NCI-H748 (cell line): ENCODE measurements around the gene CELSR1.
A peak's percentile ranks its signal among the peaks of the same experiment; 100 is the strongest.

Experiments
- DNase-seq: peaks from one replicate; lab custom pipeline; 2025; ENCODE audit not compliant: unreplicated experiment; lab: John Stamatoyannopoulos, UW

The CELSR1 gene

DNA sequence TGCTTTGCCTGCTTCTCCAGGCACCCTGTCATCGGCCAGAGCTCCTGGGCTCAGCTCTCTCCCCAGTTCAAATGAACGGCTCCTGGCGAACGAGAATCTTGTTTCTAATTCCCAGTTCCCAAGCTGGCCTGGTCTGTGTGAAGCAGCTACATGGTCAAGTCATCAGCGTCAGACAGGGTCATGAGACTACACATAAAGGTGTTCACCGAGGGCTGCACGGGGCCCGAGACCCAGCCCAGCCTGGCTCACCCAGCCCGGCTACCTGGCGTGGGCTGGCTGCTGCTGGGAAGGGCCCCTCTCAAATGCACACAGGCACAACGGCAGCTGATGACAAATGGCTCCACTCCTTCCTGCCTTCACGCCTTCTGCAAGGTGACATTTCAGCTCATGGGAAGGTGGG lies 14.6 kb upstream of the CELSR1 start:
- no peak for DNase-seq

DNA sequence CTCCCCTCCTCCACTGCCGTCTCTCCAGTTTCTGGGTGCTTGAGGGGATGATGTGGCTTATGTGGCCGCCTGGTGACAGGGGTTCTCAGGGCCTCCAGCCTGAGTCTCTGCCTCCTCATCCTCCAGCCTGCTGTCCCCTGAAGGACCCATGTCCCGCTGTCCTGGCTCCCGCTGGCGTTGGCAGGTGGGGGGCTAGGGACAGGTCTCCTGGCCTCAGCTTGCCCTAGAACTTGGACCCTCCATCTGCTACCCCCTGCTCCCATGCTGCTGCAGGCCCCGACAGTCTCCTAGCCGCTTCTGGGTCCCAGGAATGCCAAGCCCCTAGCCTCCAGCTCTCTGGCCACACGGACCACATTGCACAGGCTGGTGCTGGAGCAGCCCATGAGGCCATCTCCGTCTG lies 13.9 kb upstream of the CELSR1 start:
- DNase-seq: no peak

DNA sequence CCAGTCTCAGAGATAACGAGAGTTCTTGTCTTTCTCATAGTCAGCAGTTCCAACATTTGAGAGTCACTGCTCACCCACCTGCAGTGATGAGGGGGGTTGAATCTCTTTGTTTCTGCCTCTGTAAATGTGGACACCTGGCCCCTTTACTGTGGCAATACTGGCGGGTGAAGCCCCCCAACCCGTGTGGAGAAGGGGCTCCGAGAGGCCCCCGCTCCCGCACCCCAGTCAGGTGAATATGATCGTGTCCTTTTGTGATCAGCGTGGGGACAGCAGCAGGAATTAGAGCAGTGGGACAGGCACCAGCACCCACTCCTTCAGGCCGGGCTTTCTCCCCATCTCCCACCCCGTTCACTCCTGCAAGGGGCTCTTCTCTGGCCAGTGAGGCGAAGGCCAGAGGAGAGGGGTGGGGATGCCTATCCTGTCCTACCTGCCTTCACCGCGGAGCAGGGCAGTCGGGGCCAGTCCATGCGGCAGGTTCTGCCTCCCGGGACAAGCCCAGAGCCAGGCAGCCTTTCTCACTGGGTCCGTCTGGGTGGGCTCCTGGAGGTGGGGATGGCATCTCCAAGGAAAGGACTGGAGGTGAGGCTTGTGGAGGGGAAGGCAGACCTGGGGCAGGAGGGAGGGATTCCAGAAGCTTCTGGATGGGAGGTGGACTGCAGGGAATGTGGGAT lies 12.7 kb upstream of the CELSR1 start:
- no peak for DNase-seq

DNA sequence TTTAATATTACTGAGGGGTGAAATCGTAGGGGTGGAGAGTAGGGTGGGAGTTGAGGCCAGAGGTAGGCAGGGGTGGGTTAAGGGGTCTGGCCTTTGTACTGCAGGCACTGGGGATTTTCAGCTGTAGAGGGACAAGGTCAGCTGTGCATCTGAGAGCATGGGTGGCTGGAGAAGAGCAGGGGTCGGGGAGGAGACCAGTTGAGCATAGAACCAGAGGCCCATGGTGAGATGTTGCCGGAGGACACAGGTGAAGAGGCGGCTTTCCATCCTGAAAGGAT lies 12.1 kb upstream of the CELSR1 start:
- no peak for DNase-seq

DNA sequence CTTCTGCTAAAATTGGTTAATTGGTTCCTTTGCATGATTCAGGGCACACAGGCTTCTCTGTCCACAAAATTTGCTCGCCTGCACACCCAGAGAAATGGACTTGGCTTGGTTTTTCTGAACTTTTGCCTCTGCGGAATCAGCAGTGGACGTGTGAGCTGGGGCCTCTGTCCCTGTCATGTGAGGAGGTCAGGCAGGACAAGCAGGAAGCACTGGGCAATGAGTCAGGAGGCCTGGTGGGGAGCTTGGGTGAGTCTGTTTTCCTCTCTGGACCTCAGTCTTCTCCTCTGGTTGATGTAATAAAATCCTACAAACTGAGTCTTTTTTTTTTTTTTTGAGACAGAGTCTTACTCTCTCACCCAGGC lies 10.4 kb upstream of the CELSR1 start:
- no peak for DNase-seq

- DNase-seq: no peak
These were observed 9.9 kb upstream of the CELSR1 start for GRCh38 chr22:46547179-46547882.

DNA sequence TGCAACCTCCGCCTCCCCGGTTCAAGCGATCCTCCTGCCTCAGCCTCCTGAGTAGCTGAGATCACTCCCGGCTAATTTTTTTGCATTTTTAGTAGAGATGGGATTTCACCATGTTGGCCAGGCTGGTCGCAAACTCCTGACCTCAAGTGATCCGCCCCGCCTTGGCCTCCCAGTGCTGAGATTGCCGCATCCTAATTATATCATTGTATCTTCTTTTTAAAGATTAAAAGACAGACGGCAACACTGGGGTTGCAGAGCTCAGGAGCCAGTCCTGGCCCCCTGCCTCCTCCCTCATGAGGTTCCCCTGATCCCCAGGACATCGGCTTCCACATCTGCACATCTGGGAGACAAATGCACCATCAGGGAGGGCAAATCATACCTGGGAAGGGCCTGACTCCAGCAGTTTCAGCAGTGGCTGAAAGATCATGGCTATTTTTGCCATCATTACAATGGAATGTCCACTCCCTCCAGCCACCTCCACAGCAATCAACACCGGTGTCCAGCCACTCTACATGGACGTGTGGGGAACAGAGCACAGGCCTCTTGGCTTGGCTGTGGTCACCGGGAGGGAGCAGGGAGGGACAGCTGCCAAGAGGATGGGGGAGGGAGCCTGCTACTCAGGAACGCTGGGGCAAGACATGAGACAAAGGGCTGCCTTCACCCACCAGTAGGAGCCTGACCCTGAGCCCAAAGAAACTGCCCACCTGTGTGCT lies 9.2 kb upstream of the CELSR1 start:
- DNase-seq: no peak

GRCh38 chr22:46545086-46545792 lies 7.8 kb upstream of the CELSR1 start:
- no peak for DNase-seq

GRCh38 chr22:46542011-46542985 lies 4.9 kb upstream of the CELSR1 start:
- peak; percentile 77 for DNase-seq

DNA sequence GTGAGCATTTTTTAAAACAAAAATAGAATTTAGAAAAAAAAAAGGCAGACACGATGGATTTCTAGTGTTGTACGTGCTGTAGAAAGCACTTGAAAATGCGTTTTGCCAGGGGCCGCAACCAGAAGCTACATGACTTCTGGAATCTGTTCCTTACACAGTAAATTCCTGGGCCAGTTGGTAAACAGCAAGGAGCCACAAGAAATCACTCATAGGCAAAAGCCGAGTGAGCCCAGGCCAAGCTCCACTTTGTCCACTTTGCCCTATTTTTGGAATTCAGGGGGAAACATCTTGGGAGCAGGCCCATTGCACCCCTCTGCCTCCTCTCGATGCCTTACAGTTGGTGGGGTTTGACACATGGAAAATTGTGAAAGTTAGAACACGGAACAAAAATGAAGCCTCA lies 4.1 kb upstream of the CELSR1 start:
- DNase-seq: no peak

DNA sequence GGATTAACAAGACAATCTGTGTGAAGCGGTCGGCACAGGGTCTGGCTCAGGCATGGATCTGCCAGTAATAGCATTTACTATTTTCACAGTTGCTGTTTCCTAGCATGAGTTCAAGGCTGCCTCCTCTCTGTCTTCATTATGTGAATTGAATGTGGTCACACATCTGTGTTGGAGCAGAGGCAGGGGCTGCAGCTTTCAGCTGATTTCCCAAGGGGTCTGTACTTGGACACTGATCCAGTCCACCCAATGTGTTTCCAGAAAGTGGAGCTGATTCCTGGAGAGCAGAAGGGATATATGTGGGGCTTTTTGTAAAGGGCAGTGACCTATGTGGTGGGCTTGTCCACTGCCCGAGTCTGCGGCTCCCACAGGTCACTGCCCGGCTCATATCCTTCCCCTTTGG lies 3.5 kb upstream of the CELSR1 start:
- no peak for DNase-seq

GRCh38 chr22:46539169-46539568 lies 1.7 kb upstream of the CELSR1 start:
- peak; percentile 70 for DNase-seq

DNA sequence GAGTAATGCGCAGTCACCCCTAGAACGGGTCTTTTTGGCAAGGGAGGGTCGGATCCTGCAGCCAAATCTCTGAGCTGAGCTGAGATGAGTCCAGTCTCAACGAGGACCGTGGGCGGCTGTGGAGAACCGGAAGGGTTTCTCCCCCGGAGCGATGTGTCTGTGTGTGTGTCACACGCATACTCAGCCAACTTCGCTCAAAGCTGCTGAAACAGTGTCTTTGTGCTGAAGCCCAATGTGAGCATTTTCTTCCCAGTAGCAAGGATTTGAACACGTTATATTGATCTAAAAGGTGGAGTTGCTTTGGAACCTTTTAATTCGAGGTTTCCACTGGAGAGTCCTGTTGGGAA lies 1.4 kb upstream of the CELSR1 start:
- DNase-seq: peak; percentile 55

DNA sequence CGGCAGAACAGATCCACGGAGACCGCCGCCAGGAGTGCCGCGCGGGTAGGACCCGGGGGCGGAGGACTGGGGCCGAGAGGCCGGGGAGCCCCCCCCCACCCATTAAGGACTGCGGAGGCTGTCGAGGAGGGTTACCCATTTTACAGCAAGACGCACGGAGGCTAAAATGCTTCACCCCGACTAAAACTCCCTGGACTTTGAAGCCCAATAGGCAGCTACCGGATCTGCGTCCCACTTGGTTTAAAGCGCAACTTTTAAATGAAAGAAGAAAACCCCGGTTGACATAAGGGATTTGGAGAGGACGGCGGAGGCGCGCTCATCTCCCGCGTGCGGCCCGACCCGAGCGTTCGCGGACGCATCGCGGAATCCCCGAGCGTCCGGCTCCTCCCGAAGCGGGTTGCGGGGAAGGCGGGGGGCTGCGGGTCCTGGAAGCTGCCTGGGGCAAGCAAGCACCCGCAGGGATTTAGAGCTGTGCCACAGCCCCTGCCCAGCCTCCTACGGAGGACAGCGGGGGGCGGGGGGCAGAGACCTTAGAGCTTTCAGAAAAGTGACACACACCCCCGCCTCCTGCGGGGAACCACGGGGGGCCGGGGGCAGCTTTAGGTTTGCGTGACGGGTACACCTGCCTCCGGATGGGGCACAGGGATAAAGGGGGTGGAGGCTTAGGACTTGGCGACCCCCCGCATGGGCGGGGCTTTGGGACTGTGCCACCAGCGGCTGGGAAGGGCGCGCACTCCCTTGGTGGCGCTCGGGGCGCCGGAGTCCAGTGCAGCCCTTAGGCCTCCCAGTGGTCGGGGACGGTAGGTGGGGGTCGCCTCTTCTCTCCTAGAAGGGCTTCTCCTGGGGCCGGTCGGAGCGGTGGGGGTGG lies 760 bp upstream of the CELSR1 start:
- DNase-seq: peak; percentile 65

- DNase-seq: peak; percentile 51
These were observed 739 bp downstream of the CELSR1 start for GRCh38 chr22:46536537-46537224.

DNA sequence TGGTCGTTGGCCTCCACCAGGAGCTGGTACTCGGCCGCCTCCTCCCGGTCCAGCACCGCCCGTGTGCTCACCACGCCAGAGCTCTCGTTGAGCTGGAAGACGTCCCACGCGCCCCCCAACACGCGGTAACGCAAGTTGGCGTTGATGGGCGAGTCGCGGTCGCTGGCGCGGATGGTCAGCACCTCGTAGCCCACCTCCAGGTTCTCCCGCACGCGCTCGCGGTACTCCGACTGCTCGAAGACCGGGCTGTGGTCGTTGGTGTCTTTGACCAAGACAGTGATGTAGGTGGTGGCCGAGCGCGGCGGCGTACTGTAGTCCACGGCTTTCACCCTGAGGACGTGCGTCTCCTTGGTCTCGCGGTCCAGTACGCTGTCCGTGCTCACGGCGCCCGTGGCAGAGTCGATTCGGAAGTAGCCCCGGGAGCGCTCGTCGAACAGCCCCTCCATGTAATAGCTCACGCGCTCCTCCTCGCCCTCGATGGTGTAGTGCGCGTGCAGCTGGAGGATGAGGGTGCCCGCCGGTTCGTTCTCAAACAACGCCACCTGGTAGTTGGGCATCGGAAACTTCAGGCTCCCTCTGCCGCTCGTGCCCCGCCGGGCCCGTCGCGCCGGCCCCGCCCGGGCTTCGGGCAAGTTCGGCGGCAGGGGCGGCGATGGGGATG lies 1.4 kb downstream of the CELSR1 start:
- peak; percentile 51 for DNase-seq

- no peak for DNase-seq
These were observed 2.4 kb downstream of the CELSR1 start for GRCh38 chr22:46534901-46535630.

- DNase-seq: no peak
These were observed 3.1 kb downstream of the CELSR1 start for GRCh38 chr22:46534177-46534776.
